HG02642 (cell line): ENCODE results near the gene ZNF385D.
"Not testable (repeated sequence)": the region's sequence is repeated elsewhere in the genome, so short reads cannot be mapped to it uniquely, and the experiment has no call there.

Experiments used
- ATAC-seq: cut with Tn5 transposase; IDR thresholded peaks from one replicate; pipeline ENCODE4 v1.9.1; 2021; ENCODE audit warnings: mild to moderate bottlenecking; ENCODE audit not compliant: unreplicated experiment, poor library complexity

ZNF385D gene

DNA sequence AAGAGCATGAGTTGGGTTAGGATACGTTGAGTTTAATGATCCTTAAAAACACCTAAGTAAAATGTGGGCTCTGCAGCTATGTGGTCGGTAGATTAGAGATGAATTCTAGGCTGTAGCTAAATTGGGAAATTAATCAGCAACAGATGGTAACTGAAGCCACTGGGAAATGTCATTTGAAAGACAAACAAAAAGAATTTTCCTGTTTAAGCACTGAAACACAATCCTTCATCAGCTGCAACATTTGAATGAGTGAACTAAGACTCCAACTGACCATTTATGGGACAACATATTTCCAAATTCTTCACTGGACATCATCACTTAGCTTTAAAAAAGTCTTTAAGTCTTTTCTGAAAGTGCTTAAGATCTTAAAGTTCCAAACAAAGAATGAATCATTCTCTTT is 226.9 kb downstream of the ZNF385D start:
- no peak for ATAC-seq

DNA sequence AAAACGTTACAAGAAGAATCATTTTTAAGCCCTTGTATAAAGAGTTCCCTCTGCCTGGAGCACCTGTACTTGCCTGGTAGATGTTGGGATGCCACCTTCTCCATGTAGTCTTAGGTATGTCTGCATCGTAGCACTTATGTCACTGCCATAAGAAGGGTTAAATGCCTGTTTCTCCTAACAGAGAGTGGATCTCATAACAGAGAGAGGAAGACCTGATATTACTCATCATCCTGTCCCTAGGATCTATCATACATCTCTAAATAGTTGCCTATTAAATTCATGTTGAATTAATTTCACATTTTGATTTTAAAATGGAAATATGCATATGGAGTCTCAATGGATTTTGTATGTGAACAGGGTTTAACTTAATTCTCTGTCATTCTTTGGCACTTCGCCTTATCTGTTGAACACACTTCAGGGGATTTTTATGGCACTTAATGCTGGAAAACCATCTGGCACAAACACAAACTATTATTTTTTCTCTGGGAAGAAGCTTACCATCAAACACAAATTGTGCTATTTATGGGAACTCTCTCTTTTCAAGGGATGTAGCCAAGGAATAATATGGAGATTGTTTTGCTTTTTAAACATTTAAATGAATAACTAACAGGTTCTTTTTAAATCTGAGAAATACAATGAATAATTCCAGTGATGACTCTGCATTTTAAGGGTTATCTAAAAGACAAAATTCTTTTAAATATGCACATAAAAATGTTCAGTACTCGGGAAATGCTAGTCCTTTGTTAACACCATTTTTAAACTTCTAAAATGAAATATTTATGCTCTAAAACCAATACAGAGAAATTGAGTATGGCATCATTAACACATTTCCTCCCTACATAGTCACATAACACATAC is 230.7 kb downstream of the ZNF385D start:
- no peak for ATAC-seq

DNA sequence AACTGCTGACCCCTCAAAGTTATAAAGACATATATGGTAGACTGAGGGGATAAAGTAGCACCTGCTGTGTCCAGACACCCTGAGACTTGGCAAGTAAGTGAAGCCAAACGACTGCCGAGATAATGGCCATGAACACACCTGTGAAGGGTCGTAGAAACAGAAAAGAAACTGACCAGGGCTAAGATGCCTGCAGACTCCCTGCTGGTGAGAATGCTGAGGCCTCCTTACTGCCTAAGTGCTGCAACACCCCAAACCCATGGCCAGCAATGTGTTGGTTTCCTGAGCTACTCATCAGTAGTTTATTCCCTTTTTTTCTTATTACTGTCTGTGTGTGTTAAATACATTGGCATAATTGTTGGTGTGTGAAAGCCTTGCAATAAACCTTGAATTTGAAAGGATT is 233.8 kb downstream of the ZNF385D start:
- ATAC-seq: no peak

DNA sequence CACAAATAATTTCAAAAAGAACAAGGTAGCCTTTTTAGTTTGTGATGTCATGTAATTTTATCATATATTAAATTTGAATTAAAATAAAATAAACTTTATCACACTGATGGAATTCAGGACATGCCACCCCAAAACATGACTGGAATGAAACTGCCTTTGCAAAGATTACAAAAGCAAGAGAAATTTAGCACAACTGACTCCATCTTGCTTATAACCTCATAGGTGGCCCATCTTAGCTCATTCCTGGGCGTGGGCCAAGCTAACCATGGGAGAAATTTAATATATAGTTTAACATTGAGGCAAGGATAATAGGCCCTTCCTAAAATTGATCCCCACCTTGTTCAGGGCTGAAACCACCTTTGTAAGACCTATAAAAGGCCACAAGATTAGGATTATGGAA is 235.6 kb downstream of the ZNF385D start:
- no peak for ATAC-seq

DNA sequence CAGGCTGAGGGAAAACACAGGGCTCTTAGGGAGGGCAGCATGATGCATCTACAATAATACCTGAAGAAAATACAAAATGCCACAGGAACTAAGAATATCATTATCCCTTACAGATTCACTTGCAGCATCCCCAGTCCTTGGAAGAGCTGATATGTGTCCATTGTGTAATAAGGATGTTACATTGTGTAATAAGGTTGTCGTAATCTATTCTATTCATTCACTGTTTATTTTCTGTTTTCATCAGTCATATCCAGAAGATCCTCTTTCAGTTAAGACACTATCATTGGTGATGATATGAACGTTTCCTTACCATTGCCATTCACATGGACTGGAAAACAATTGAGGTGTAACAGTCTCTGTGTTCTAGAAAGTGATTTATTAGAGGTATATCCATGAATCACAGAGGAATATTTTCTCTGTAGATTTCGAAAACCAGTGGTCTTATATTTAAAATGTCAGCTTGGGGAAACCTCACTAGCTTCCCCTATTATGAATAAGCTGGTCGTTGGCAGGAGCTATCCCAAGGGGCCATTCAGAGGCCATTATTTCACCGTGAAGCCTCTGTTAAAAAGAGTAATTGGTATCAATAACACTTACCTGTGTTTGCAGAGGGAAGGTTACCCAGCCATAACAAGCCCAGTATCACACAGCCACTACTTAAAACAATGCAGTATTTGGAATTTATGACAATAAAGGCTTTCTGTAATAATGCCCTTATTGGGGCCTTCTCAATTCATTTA is 241.1 kb downstream of the ZNF385D start:
- no peak for ATAC-seq

DNA sequence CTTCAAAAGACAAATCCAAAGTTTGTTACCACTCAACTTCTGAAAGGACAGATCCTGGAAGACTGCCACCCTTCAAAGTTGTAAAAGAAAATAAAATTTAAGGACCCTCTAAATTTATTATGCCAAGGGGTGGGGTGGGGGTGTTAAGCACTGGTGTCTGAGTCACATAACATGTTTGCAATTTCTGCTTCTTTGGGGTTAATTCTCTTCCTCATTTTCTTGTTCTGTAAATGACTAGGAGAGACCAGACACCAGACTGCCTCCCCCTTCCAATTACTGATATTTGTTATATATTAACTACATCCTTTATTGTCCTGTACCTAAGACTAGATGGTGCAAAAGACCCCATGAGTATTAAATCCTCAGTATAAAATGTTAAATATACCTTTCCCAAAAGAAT is 242.8 kb downstream of the ZNF385D start:
- no peak for ATAC-seq

DNA sequence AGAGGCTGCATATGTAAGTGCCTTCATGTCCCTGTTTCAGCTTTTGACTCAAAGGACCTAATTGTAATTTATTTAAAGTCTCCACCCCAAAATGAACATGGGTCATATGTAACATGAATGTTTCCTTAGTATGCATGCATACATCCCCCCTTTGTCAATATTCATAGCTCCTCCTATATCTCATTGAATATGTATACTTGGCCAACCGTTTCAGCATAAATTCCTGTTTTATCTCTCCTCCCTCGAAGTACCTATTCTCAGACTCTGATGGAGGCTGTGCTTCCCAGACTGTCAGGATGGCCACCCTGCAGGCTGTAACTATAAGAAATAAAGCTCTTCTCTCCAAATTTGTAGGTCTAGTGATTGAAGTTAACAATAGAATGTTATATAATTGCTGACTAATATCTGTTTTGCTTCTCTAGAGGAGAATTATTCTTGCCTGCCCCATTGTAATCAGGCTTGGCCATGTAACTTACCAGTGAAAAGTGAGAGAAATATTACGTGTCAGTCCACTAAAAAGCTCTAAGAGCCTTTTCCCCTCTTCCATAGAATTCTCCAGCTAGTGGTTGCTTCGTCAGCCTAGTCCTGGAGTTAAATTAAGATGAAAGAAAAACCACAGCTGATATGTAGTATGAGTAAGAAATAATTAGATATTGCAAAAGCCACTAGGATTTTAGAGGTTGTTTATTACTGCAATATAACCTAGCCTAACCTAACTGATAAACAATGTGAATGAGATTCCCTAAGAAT is 245.1 kb downstream of the ZNF385D start:
- ATAC-seq: no peak

DNA sequence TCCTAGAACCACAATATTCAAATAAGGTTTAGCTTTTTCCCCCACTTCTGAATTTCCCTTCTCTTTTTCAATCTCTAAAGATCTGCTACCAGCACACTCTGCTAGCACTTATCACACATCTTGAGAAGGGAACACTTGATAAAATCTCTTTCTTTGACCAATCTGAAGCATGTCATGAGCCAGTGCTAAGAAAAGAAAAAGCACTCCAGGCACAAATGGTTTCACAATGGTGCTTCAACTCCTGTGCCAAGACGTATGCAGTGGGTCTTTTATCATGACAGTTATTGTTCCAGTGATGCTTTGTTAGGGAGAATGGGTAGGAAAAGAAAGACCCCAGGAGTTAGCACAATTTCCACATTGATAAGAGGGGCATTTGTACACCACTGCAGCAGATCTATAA is 248.4 kb downstream of the ZNF385D start:
- ATAC-seq: no peak

DNA sequence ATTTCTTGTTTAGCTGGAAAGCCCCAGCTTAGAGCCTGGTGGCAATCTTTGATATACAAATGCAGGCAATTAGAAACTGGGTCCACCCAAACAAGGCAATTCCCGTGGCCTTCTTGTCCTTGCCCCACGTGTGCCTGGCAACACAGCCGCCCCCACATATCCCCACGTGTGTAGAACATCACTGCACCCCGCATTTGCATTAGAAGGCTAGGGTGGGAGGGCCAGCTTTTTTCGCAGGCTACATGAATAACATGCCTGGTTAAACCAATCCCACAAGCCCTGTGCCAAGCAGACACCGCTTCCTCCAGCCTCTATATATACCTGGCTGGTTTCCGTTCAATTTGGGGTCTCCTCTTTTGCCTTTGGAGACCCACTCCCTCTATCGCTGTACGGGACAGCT is 250.2 kb downstream of the ZNF385D start:
- ATAC-seq: no peak

DNA sequence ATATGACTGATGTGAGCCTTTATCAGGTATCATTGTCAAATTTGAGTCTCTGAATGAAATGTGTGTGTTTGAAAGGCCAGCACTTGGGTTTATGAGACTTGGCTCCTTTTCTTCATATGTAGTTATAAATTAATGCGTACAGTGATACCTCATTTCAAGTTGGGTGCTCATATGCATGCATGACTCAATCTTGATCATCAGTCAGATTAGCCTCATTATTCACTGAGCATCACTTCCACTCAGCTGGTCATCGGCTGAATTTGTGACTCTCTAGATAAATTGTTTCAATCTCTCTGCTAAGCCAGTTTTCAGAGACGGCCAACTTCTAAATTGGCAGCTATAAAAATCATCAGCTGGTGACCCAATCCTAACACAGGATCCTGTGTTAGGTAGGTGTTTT is 260.3 kb downstream of the ZNF385D start:
- not testable (repeated sequence) for ATAC-seq

DNA sequence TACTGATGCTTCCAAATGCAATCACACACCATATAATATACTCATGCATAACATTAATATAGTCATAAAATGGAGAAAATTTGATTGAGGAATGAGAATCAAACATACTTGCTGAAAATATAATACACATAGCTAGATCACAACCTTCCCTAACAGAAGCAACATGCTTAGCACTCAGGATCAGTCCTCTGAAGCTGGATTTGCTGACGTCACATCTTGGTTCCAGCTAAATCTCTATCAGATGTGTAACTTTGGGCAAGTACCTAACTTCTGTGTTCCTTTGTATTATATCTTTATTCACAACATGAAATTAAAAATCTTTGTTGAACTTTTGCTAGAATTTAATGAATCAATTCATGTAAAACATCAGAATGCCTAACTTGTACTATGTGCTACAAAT is 263.5 kb downstream of the ZNF385D start:
- ATAC-seq: no peak

DNA sequence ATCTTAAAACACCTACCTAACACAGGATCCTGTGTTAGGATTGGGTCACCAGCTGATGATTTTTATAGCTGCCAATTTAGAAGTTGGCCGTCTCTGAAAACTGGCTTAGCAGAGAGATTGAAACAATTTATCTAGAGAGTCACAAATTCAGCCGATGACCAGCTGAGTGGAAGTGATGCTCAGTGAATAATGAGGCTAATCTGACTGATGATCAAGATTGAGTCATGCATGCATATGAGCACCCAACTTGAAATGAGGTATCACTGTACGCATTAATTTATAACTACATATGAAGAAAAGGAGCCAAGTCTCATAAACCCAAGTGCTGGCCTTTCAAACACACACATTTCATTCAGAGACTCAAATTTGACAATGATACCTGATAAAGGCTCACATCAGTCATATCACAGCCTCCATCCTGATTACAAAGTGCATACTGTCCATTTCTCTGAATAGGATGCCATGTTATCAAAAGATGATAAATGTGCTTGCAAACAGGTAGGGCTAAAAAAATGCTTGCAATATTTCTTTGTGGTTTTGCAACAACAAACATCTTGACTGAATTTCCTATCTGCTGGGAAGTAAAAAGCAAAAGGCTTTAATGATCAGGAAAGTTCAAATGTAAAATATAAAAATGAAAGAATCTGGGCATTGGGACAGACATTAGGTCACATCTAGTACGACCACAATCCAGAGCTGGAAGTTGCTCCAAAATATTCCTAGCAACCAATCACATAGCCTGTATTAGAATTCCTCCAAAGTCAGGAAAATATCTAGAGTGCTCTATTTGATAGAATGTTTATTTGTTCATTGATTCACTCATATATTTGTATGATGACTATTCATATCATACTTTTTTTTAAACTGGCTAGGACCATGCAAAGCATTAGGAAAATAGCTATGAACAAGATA is 264.7 kb downstream of the ZNF385D start:
- not testable (repeated sequence) for ATAC-seq

DNA sequence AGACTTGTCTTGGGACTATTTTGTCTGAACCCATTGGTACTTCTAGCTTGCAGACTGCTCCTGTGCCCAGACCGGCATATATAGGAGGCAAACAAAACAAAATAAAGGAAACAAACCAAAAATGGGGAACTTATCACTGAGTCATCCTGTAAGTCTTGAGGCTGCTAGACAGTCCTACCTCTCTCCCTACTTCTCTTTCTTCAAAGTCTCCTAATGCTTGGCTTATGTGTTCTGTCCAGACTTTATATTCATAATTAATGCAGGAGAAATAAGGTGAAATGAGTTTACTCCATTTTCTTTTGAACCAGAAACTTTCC is 266.2 kb downstream of the ZNF385D start:
- no peak for ATAC-seq

DNA sequence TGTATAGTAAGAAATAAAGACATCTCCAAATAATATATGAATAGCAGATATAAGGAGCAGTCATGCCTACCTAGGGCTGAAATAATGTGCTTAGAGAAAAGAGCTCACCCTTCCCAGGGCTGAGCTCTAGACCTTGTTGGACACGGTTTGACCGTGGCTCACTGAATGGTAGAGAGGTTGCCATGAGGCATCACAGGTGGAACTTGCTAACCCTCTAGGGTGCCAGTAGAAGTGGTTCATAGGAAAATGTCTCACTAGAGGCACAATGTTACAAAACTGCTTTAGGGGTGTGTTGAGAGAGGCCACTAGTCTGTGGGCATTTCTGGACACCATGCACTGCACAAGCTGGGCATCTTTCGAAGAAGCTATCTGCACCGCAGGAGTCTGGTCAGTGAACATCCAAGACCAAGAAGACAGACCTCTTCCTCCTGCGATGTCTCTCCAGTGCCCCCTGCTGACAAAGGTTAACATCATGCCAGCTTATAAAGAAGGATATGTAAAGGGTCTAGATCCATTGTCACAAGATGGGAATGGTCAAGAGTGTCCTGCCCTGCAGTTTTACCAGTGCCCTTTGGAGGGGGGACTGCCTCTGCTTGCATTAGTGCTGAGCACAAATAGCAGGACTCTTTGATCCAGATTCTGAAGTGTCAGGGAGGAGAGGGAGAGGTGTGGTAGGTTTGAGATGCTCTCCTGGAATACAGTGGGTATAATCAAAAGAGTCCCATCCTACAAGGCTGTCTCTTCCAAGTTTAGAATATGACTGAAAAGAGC is 266.8 kb downstream of the ZNF385D start:
- ATAC-seq: peak; percentile 69

DNA sequence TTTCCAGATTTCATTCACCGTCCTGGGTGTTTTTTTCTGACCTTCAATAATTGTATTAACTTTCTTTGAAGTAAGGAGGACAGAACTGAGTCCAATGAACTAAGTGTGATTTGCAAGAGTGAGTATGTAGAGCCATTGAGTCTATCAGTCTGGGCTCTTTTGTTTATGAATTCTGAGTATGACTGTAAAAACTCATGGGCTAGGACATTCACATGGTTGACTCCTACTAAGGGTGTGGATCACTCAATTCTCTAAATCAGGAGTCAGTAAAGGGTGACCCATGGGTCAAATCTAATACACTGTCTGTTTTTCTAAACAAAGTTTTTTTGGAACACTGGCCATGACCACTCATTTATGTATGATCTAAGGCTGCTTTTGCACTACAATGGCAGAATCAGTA is 269.0 kb downstream of the ZNF385D start:
- ATAC-seq: no peak

DNA sequence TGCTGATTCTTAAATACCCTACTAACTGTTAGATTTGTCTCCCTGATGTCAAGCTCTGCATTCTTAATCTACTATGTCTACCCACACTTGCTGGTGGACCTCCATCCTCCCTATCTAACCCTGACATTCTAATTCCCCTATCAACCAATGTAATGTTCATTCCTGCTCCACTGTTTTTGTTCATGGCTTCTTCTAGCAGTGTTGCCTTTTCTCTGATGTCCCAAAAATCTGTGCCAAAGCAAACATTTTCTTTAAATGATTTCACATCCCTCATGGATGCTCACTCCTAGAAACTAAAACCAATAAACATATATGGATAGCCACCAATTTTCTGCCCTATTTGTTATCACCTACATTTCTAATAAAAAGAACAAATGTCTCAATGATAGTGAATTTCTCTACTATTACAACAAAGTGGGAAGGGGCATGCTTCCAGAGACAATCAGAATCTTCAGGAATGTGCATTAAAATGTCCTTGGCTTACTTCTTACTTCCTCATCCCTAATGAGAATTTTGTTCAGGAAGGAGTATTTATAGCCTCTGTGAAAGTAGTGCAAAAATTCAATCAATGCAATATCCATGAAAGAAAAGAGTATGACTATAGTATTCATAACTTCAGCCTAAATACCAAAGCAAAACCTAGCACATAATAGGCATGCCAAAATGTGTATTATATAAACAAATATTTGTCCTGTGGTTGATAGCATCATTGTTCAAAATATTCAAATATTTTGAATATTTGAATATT is 273.3 kb downstream of the ZNF385D start:
- no peak for ATAC-seq

DNA sequence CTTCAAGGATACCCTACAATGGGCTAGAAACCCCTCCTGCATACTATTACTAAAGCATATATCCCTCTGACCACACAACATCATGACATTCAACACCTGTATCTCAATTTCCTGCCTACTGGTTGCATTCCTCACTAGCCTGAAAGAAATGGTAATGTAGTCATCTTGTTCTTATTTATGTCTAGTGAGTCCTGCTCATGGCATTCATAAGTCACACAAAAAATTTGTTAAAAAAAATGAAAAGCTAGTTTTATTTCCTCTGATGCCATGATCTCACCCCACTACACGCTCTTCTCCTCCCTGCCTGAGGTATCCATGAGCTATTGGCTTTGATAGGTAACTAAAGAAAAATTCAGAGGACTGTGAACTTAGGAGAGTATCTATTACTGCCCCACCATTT is 284.5 kb downstream of the ZNF385D start:
- ATAC-seq: no peak

DNA sequence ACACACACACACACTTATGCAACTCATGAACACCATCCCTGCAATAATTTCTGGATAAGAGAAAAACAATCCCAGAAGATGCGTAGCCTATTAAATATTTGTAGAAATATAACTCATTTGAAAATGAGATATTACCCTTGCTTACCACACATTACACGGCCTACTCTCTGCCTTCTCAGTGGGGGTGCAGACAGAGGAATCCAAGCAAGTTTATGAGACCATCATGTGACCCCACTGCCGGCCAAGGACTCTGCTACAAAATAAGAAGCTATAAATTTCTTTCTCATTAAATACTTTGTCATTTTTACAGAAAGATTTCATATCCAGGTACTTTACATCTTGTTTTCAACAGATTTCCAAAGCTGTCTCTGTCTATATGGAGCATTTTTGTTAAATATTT is 286.3 kb downstream of the ZNF385D start:
- no peak for ATAC-seq

DNA sequence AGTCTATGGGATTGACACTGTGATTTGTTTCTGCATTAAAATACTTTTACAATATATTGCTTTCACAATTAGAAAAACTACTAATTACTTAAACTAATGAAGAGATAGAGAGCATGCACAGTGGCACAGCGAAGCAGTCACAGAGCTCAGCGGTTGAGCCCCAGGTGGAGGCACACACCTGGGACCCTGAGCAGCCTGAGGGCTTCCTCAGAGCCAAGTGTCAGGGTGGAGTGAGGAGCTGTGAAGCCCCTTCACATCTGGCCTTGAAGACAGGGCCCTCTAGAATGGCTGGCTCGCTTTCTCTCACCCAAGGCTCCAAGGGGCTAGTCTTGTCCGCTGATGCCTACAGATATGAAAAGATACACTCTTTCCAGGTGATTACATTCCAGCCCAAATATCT is 287.7 kb downstream of the ZNF385D start:
- no peak for ATAC-seq
